Fibroblast of the aortic adventitia (primary cell): ENCODE results near the gene PPFIA3. TPM values are rescaled to one million over a fixed set of nuclear protein-coding genes. Genes with fewer than 3 reads are reported as not detected.

Experiments
- DNase-seq: peaks from one replicate; pipeline ENCODE4 v3.0.0-alpha.2; 2010; ENCODE audit warnings: low read depth
- H3K4me3 ChIP-seq: 2 replicates; pipeline ENCODE4 v1.5.1; 2011; ENCODE audit warnings: low read depth, mild to moderate bottlenecking, control low read depth, low read length, moderate library complexity
- CTCF ChIP-seq: IDR thresholded peaks from 2 replicates; pipeline ENCODE4 v1.5.1; 2011; ENCODE audit warnings: mild to moderate bottlenecking, low read length, control low read depth, inconsistent platforms; ENCODE audit not compliant: insufficient read depth
- total RNA-seq: library from RNA; depleted of rRNA; stranded (reverse); fragments of >200 nt; gene quantifications from 2 replicates; pipeline ENCODE4 v1.2.3, GENCODE V29; 2012; ENCODE audit warnings: low replicate concordance

The PPFIA3 gene
- total RNA-seq, 1 donor = 0.99 TPM

DNA sequence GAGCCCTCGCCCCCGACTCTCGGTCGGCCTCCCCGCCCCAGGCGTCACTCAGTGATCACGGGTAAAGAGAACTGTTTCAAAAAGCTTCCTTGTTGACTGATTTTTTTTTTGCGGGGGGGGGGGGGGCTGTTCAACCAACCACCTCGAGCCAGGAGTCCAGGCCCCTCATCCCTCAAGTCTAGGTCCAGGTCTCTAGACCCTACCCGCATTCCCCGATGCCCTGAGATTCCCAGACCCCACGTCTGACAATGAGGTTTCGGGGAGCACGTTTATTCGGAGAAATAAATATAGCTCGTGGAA, 31.6 kb downstream of the PPFIA3 start:
- H3K4me3 ChIP-seq = peak overlapping the region; percentile 93
- TF ChIP-seq CTCF = no peak
- no peak for DNase-seq

- TF ChIP-seq CTCF = no peak
- DNase-seq = peak; percentile 28
- peak overlapping the region; percentile 22 for H3K4me3 ChIP-seq
Measured at GRCh38 chr19:49151267-49152118, 32.1 kb downstream of the PPFIA3 start.

- H3K4me3 ChIP-seq = no peak overlapping the region
- no peak for DNase-seq
- no peak for TF ChIP-seq CTCF
Measured at GRCh38 chr19:49152119-49152550, 32.8 kb downstream of the PPFIA3 start.

GRCh38 chr19:49153167-49153809, 33.9 kb downstream of the PPFIA3 start:
- DNase-seq = no peak
- no peak overlapping the region for H3K4me3 ChIP-seq
- TF ChIP-seq CTCF = no peak

GRCh38 chr19:49154279-49154678, 34.9 kb downstream of the PPFIA3 start:
- TF ChIP-seq CTCF = no peak
- no peak overlapping the region for H3K4me3 ChIP-seq
- no peak for DNase-seq

- no peak for DNase-seq
- no peak for TF ChIP-seq CTCF
- no peak within 1 kb of the TSS for H3K4me3 ChIP-seq
Measured at GRCh38 chr19:49155005-49155819, 35.9 kb downstream of the PPFIA3 start, which contains the start of gene HRC. Gene HRC (minus strand): TSS chr19:49155396. CDS start chr19:49155237, 159 bp downstream.
